Skin of body (tissue), 2 donors: ENCODE results near the gene EIF4G3. TPM values are rescaled to one million over a fixed set of nuclear protein-coding genes. Genes with fewer than 3 reads are reported as not detected.
"Not testable (repeated sequence)": the region's sequence is repeated elsewhere in the genome, so short reads cannot be mapped to it uniquely, and the experiment has no call there.

Experiments used
- DNase-seq: peaks from one replicate; lab custom pipeline; 2025; lab: John Stamatoyannopoulos, UW
- total RNA-seq: library from RNA; depleted of rRNA; stranded (reverse); fragments of >200 nt; gene quantifications from one replicate; pipeline ENCODE4 v1.2.3, GENCODE V29; 2014

Gene EIF4G3
- total RNA-seq, 1 donor from 2014 or later = 39.0 TPM

- DNase-seq = no peak
These were observed 66.5 kb downstream of the EIF4G3 start for GRCh38 chr1:21110163-21110562.

GRCh38 chr1:21106709-21107108 lies 70.0 kb downstream of the EIF4G3 start:
- DNase-seq = no peak

- no peak for DNase-seq
These were observed 70.5 kb downstream of the EIF4G3 start for GRCh38 chr1:21106238-21106637.

- DNase-seq = no peak
These were observed 70.9 kb downstream of the EIF4G3 start for GRCh38 chr1:21105807-21106206.

GRCh38 chr1:21104683-21105082 lies 72.0 kb downstream of the EIF4G3 start:
- no peak for DNase-seq

- DNase-seq = no peak
These were observed 76.2 kb downstream of the EIF4G3 start for GRCh38 chr1:21100481-21100921.

- no peak for DNase-seq
These were observed 76.9 kb downstream of the EIF4G3 start for GRCh38 chr1:21099869-21100131.

- DNase-seq = no peak
These were observed 77.4 kb downstream of the EIF4G3 start for GRCh38 chr1:21099034-21099868.

GRCh38 chr1:21098186-21098915 lies 78.3 kb downstream of the EIF4G3 start:
- no peak for DNase-seq

GRCh38 chr1:21097729-21098128 lies 79.0 kb downstream of the EIF4G3 start:
- no peak for DNase-seq

- DNase-seq = no peak
These were observed 80.7 kb downstream of the EIF4G3 start for GRCh38 chr1:21095976-21096375.

- not testable (repeated sequence) for DNase-seq
These were observed 82.4 kb downstream of the EIF4G3 start for GRCh38 chr1:21094282-21094681.

- not testable (repeated sequence) for DNase-seq
These were observed 83.3 kb downstream of the EIF4G3 start for GRCh38 chr1:21093271-21093958.

GRCh38 chr1:21092545-21092944 lies 84.2 kb downstream of the EIF4G3 start:
- not testable (repeated sequence) for DNase-seq

- DNase-seq = not testable (repeated sequence)
These were observed 85.5 kb downstream of the EIF4G3 start for GRCh38 chr1:21091053-21091690.

- no peak for DNase-seq
These were observed 86.2 kb downstream of the EIF4G3 start for GRCh38 chr1:21090463-21090862.

GRCh38 chr1:21089731-21090130 lies 87.0 kb downstream of the EIF4G3 start:
- no peak for DNase-seq

- no peak for DNase-seq
These were observed 87.4 kb downstream of the EIF4G3 start for GRCh38 chr1:21089299-21089698.

GRCh38 chr1:21084111-21084810 lies 92.4 kb downstream of the EIF4G3 start:
- DNase-seq = no peak

- DNase-seq = no peak
These were observed 94.6 kb downstream of the EIF4G3 start for GRCh38 chr1:21082073-21082472.

- DNase-seq = no peak
These were observed 99.6 kb downstream of the EIF4G3 start for GRCh38 chr1:21077085-21077484.
